Inflammatory macrophage (primary cell): ENCODE data around the gene CNGA1.
"Not testable (repeated sequence)": the region's sequence is repeated elsewhere in the genome, so short reads cannot be mapped to it uniquely, and the experiment has no call there.

Experiments
- DNase-seq, 2 donors: peaks; one replicate each; pipeline ENCODE4 v3.0.0-alpha.2; 2020 to 2022

The CNGA1 gene

GRCh38 chr4:47954677-47955076, 61.8 kb downstream of the CNGA1 start:
- no peak for DNase-seq

- DNase-seq: no peak
Observed at GRCh38 chr4:47954245-47954644, 62.2 kb downstream of the CNGA1 start.

GRCh38 chr4:47945930-47946726, 70.4 kb downstream of the CNGA1 start:
- no peak for DNase-seq

GRCh38 chr4:47942081-47942819, 74.2 kb downstream of the CNGA1 start:
- DNase-seq: no peak

DNA sequence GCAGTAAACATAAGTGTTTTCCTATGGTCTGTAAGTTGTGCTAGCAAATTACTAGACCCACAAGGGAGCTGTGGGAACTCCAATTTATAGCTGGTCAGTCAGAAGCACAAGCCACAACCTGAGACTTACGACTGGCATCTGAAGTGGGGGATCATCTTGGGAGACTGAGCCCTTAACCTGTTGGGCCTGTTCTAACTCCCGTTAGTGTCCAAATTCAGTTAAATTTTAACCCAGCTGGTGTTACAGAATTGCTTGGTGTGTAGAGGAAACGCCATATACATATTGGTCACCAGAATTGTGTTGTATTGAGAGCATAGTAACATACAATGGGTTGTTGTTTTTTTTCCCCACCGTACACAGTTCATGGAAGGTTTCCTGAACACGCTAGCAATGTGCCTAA, 77.0 kb downstream of the CNGA1 start:
- DNase-seq: no peak

DNA sequence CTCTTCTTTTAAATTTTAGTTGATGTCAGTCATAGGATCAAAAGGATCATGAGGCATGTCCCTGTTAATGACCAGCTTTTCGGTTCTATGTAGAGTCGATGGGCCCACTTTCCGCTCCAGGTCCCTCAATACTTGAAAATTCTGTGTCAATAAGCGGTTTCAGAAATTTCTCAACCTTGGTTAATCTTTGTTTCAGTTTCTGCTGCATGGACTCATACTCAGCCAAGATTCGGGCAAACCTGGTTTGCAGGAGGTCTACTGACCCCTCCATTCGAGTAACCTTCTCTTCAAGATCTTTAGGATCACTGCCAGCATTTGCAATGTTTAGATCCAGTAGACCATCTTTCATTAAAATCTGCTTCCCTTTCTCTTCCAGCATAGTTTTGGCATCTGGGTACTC, 80.1 kb downstream of the CNGA1 start:
- DNase-seq: no peak

- peak; percentile 55 to 78 for DNase-seq
Observed at GRCh38 chr4:47933840-47934239, 82.6 kb downstream of the CNGA1 start.

DNA sequence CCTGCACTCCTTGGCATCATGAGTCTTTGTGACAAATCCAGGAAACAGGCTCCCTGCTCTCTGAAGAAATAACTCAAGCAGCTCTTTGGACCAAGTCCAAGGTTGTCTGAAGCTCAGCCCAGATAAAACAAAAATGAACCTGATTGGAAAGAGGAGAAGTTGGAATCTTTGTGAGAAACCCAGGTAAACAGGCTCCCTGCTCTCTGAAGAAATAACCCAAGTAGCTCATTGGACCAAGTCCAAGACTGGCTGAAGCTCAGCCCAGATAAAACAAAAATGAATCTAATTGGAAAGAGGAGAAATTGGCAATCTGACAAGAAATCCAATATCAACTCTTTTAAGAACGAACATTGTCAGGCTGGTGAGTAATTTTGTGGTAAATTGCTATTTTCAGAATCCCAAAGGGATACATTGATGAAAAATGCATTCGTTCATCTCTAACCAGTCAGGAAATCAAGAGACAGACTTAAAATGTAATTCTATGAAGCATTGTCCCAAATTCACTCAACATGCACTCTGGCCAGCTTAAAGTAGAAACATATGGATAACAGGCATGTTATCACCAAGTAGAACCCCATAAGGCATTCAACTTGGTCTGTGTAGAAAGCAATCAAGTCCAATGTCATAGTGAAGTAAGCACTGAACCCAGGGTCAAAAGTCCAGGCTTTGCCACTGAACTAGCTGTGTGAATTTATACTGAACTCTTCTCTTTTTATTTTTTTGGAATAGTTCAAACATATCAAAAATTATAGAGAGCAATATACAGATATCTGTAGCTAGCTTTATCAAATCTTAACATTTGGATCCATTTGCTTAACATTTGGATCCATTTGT, 85.3 kb downstream of the CNGA1 start:
- no peak for DNase-seq

- no peak for DNase-seq
Observed at GRCh38 chr4:47929682-47930201, 86.7 kb downstream of the CNGA1 start.

DNA sequence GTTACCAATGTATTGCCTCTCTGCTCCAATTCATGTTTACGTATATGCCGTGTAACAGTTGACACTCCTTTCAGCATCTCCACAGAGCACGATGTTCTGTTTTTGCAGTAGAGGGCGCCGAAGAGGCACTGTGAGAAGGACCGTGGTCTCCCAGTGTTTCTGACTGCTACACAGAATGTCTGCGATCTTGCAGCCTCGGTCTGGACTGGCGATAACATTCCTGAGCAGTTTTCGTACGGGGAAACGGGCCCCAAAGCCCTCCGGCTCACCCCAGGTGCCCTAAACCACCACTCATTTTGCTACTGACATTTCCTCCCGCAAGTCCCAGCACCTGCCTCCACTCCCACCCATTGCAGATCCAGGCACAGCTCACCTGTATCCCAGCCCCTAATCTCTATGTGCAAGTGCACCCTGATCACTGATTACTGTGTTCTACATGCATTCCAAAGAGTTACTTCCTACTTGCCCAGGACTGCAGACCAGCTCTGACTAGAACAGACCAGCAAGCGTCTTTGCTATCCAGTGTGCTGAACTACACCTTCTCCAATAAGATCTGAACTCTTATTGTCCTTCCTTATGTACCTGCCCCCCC, 89.7 kb downstream of the CNGA1 start:
- DNase-seq: peak; percentile 22 to 38

DNA sequence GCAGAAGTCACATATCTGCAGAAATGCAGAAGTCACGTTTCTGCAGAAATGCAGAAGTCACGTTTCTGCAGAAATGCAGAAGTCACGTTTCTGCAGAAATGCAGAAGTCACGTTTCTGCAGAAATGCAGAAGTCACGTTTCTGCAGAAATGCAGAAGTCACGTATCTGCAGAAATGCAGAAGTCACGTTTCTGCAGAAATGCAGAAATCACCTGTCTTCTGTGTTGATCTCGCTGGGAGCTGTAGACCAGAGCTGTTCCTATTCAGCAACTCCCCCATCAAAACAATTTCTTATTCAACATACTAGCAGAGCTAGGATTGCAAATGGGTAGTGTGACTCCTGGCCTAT, 93.2 kb downstream of the CNGA1 start:
- peak in 1 of 2 donors; percentile 33 for DNase-seq

- not testable (repeated sequence) for DNase-seq
Observed at GRCh38 chr4:47922436-47923260, 93.8 kb downstream of the CNGA1 start.

- DNase-seq: not testable (repeated sequence)
Observed at GRCh38 chr4:47917163-47917562, 99.3 kb downstream of the CNGA1 start.

- peak; percentile 9 to 11 for DNase-seq
Observed at GRCh38 chr4:47915378-47915777, 101.1 kb downstream of the CNGA1 start.

- no peak for DNase-seq
Observed at GRCh38 chr4:47914926-47915237, 101.6 kb downstream of the CNGA1 start.

DNA sequence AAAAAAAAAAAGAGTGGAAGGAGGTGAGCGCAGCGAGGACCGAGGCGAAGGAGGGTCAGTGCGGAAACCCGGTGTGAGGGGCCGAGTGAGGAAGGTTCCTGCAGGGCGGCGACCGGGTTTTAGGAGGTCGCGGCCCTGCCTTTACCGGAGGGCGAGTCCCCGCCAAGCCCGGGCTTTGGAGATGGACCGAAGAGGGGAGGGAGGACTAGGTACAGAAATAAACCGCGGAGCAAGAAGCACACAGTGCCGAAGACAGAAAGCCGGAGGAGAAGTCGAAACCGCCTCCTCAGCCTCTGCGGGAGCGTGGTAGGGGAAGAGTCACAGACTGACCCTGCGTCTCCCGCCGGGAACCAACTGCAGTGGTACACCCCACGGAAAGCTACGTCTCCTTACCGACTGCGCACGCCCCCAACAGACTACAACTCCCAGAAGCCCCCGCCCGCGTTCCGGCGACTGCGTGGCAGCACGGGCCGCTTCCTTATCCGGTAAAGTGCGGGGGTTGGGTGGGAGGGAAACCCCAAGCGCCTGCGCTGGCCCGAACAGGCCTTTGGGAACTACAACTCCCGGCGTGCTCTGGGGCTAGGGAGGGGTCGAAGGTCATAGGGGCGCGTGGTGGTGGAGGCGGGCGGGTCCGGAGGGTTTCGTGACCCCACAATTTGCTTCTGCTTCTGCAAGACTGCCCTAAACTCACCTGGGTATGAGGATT, 102.1 kb downstream of the CNGA1 start, which contains the start of gene NFXL1:
Gene NFXL1 (minus strand): TSS at position 364 of the 706 bp plus-strand sequence. CDS start 380 bp downstream, outside the sequence.
- DNase-seq: peak; percentile 97 to 98

DNA sequence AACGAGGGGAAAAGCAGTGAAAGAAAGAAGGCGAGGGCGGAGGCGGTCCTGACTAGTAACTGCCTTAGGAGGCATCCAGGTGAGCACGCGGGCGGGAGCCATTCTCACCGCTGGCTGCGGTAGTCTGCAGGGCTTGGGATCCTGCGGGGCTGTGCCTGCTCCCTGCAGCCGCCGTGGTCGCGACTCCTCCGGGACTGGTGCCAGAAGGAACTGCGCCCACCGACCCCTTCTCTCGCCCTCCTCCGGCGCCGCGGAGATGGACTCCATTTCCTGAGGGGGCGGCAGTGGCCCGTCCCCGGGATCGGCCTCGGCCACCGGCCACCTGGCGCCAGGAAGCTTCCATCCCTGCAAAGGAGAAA, 102.6 kb downstream of the CNGA1 start:
- DNase-seq: no peak

GRCh38 chr4:47913330-47913729, 103.2 kb downstream of the CNGA1 start:
- DNase-seq: no peak

GRCh38 chr4:47907089-47907646, 109.3 kb downstream of the CNGA1 start:
- no peak for DNase-seq

DNA sequence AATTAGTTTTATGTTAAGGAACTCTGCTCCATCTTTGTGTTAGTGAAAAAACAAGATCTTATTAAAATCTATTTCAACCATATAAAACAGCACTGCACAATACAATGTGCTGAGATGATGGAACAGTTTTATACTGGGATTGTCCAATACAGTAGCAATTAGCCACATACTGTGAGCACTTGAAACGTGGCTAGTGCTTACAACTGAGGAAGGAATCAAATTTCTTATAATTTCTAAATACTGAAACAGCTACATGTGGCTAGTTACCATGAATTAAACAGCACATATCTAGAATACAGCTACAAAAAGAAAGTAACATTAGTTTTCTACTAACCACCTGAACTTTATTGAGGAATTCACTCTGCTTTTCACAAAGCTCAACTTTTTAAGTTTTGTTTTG, 116.8 kb downstream of the CNGA1 start:
- DNase-seq: no peak

DNA sequence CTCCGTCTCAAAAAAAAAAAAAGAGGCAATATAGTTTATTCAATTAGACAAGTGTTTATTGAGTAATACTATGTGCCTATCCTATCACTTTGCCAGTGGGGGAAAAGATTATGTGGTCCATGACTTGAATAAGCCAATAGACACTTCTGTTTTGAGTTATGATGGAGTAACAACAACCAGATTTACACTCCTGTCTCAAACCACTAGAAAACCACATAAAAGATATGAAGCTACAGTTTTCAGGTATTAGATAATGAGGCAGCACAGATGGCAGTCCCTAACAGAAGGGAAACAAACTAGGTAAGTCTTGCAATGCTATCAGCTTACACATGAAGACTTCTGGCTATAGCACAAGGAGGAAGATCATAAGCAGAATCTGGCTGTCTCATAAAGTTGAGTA, 124.6 kb downstream of the CNGA1 start:
- DNase-seq: no peak
